Measurements from ENCODE around the gene CCDC186. TPM values are rescaled to one million over a fixed set of nuclear protein-coding genes. Genes with fewer than 3 reads are reported as not detected.

Gene CCDC186
- total RNA-seq, 1 donor from 2014 or later: 18.5 TPM

GRCh38 chr10:114199239-114199638 is 25.2 kb upstream of the CCDC186 start:
- Mint-ChIP-seq H3K9me3 (ENCODE audit: unreplicated experiment) (no peaks in the 10 kb centered on the region), H3K4me1 (ENCODE audit: unreplicated experiment) (peaks cover 16% of the 10 kb centered on the region), H3K4me3 (ENCODE audit: unreplicated experiment) (no peak overlapping the region), H3K36me3 (ENCODE audit: low read depth, unreplicated experiment) (no peaks in the 10 kb centered on the region), H3K27ac (ENCODE audit: unreplicated experiment) (peak overlapping the region; percentile 15), H3K27me3 (ENCODE audit: unreplicated experiment) (no peaks in the 10 kb centered on the region)
- no peak for DNase-seq (ENCODE audit: low spot score)
- TF ChIP-seq CTCF (IDR thresholded peaks at IDR 0.05; ENCODE audit: unreplicated experiment): no peak

GRCh38 chr10:114195079-114195478 is 21.1 kb upstream of the CCDC186 start:
- no peaks in the 10 kb centered on the region for H3K9me3 Mint-ChIP-seq (ENCODE audit: unreplicated experiment)
- no peak for TF ChIP-seq CTCF (IDR thresholded peaks at IDR 0.05; ENCODE audit: unreplicated experiment)

GRCh38 chr10:114189700-114190099 is 15.7 kb upstream of the CCDC186 start:
- TF ChIP-seq CTCF (IDR thresholded peaks at IDR 0.05; ENCODE audit: unreplicated experiment): no peak
- H3K9me3 Mint-ChIP-seq (ENCODE audit: unreplicated experiment): no peaks in the 10 kb centered on the region
- H3K36me3 Mint-ChIP-seq (ENCODE audit: low read depth, unreplicated experiment): no peaks in the 10 kb centered on the region
- DNase-seq (ENCODE audit: low spot score): no peak
- H3K27me3 Mint-ChIP-seq (ENCODE audit: unreplicated experiment): no peaks in the 10 kb centered on the region
- H3K4me3 Mint-ChIP-seq (ENCODE audit: unreplicated experiment): no peak overlapping the region
- H3K4me1 Mint-ChIP-seq (ENCODE audit: unreplicated experiment): no peaks in the 10 kb centered on the region
- H3K27ac Mint-ChIP-seq (ENCODE audit: unreplicated experiment): no peak overlapping the region

More at GRCh38 chr10:114195079-114195478, 21.1 kb upstream of the CCDC186 start:
- Mint-ChIP-seq H3K4me1 (ENCODE audit: unreplicated experiment) (peaks cover 16% of the 10 kb centered on the region), H3K27me3 (ENCODE audit: unreplicated experiment) (no peaks in the 10 kb centered on the region), H3K27ac (ENCODE audit: unreplicated experiment) (no peak overlapping the region), H3K4me3 (ENCODE audit: unreplicated experiment) (no peak overlapping the region), H3K36me3 (ENCODE audit: low read depth, unreplicated experiment) (no peaks in the 10 kb centered on the region)
- DNase-seq (ENCODE audit: low spot score): no peak

- no peak for TF ChIP-seq CTCF (IDR thresholded peaks at IDR 0.05; ENCODE audit: unreplicated experiment)
- H3K27me3 Mint-ChIP-seq (ENCODE audit: unreplicated experiment): no peaks in the 10 kb centered on the region
- no peaks in the 10 kb centered on the region for H3K36me3 Mint-ChIP-seq (ENCODE audit: low read depth, unreplicated experiment)
- no peaks in the 10 kb centered on the region for H3K9me3 Mint-ChIP-seq (ENCODE audit: unreplicated experiment)
- no peak overlapping the region for H3K4me3 Mint-ChIP-seq (ENCODE audit: unreplicated experiment)
- no peak overlapping the region for H3K27ac Mint-ChIP-seq (ENCODE audit: unreplicated experiment)
- DNase-seq (ENCODE audit: low spot score): no peak
- no peaks in the 10 kb centered on the region for H3K4me1 Mint-ChIP-seq (ENCODE audit: unreplicated experiment)
Measured at GRCh38 chr10:114188900-114189299, 14.9 kb upstream of the CCDC186 start.

- H3K36me3 Mint-ChIP-seq (ENCODE audit: low read depth, unreplicated experiment): no peaks in the 10 kb centered on the region
- H3K27ac Mint-ChIP-seq (ENCODE audit: unreplicated experiment): no peak overlapping the region
- H3K4me3 Mint-ChIP-seq (ENCODE audit: unreplicated experiment): no peak overlapping the region
- DNase-seq (ENCODE audit: low spot score): no peak
- H3K27me3 Mint-ChIP-seq (ENCODE audit: unreplicated experiment): no peaks in the 10 kb centered on the region
- H3K4me1 Mint-ChIP-seq (ENCODE audit: unreplicated experiment): no peaks in the 10 kb centered on the region
- no peaks in the 10 kb centered on the region for H3K9me3 Mint-ChIP-seq (ENCODE audit: unreplicated experiment)
- no peak for TF ChIP-seq CTCF (IDR thresholded peaks at IDR 0.05; ENCODE audit: unreplicated experiment)
Measured at GRCh38 chr10:114188001-114188400, 14.0 kb upstream of the CCDC186 start.

Data from endothelial cell (in vitro differentiated cells).